ENCODE results near the gene PGLYRP4.

- TF ChIP-seq CTCF (IDR thresholded peaks at IDR 0.05; ENCODE audit: low read depth, low read length, poor library complexity, severe bottlenecking) = no peak
- no peak for TF ChIP-seq EZH2phosphoT487 (IDR thresholded peaks at IDR 0.05; ENCODE audit: borderline replicate concordance, low read length)
Measured at GRCh38 chr1:153368495-153368894, 19.9 kb upstream of the PGLYRP4 start.

Measured in DOHH2 (cell line).